Activated CD4-positive, CD25-positive, alpha-beta regulatory T cell treated with anti-CD3 and anti-CD28 coated beads, Interleukin-2, amount 50 U/mL, for 24 hours (primary cell): ENCODE data around the gene MTA1.

ENCODE experiments used
- ATAC-seq, 2 donors: fragments of 150-1000 bp; cut with Tn5 transposase; one replicate each; pipeline ENCODE4 v1.10.0; 2021; ENCODE audit warnings: mild to moderate bottlenecking in 1 of 2, moderate library complexity in 1 of 2

The MTA1 gene

GRCh38 chr14:105419195-105420091 is at the start of gene MTA1:
MTA1 (plus strand) TSS chr14:105419827; CDS start chr14:105420036, 209 bp downstream.
- peak; percentile 58 to 60 for ATAC-seq

- no peak for ATAC-seq
These were observed 45.2 kb upstream of the MTA1 start for GRCh38 chr14:105374389-105374788.

DNA sequence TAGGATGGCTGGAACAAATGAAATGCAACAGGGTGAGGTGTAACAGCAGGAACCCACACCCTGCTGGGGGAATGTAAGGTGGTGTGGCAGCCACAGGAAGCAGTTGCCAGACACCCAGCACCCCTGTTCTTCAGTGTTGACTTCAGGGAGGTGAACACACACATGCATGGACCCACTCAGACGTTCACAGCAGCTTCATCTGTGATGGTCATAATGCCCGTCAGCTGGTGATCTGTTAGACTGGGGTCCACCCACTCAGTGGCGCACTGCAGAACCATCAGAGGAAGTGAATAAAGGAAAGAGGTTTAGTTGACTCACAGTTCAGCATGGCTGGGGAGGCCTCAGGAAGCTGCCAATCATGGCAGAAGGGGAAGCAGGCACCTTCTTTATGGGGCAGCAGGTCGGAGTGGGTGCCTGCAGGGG is 44.0 kb upstream of the MTA1 start:
- ATAC-seq: peak; percentile 51 to 69

DNA sequence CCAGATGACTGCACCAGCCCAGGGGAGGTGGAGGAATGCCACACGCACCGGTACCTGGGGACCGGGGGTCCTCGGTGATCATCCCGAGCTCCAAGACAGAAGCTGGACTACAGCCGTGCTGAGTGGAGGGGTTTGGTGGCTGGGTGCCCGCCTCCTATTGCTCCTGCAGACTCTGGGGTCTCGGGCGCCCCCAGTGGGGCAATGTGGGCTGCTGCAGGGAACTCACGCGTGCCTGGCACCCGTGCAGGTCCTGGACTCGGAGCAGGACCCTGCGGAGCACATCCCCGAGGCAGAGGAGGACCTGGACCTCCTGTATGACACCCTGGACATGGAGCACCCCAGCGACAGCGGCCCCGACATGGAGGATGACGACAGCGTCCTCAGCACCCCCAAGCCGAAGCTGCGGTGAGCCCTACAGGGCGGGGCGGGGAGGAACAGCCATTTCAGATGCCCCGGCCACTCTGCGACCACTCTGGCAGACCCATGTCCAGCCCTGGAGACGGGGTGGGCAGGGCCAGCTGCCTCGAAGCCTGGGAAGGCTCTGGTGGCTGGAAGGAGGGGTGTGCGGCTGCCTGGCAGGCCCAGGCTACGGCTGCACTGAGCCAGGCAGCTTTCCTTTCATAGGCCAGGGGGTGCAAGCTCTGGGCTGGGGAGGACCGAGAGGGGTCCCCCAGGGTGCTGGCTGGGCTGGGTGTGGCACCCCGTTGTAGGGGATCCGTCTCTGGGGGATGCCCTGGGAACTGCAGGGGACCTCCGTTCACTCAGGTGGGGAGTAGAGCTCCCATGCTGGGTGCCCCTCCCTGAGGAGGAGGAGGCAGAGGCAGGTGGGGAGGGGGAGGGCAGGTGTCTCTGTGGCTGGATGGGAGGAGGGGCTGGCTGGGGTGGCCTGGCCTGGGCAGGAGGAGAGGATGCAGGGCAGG is 42.8 kb upstream of the MTA1 start:
- ATAC-seq: no peak

DNA sequence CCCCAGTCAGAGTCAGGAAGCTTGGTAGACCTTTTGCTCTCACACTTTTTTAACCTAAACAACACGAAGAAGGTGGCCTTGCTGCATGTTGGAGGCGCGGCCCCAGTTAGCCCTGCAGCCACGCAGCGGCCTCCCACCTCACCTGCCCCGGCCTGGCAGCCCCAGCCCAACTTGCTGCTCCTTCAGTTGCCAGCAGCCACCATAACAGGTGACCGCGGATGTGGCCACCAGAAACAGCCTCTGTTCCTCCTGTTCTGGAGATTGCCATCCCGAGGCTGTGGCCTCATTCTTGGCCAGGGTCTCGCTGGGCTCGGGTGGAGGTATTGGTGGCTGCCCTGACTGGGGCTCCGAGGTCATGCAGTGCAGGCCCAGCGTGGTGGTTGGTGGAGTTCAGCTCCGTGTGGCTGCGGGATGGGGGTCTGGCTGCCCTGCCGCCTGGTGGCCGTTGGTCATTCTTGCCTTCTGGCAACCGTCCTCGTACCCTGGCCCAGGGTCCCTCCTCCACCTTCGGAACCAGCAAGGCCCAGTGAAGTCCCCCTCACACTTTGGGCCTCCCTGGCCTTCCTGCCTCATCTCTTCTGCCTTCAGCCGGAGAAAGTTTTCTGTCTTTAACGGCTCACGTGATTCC is 42.0 kb upstream of the MTA1 start:
- ATAC-seq: no peak

GRCh38 chr14:105378199-105378598 is 41.4 kb upstream of the MTA1 start:
- no peak for ATAC-seq

GRCh38 chr14:105378873-105379685 is 40.5 kb upstream of the MTA1 start:
- ATAC-seq: no peak

DNA sequence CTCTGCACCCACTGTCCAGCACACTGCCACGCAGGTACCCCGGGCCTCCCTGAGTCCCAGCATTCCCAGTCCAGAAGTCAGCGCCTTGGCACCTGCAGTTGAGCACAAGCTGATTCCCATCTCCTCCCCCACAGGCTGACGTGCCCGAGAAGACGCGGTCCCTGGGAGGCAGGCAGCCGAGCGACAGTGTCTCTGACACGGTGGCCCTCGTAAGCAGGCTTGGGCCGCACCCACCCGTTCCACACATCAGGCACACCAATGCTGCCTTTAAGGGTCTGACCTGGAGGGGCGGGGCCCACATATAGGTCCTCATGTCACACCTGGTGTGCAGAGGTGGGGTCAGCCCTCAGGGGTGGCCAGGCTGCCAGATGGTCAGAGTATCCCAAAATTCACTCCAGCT is 39.7 kb upstream of the MTA1 start:
- no peak for ATAC-seq

- ATAC-seq: no peak
These were observed 38.9 kb upstream of the MTA1 start for GRCh38 chr14:105380756-105381155.

- no peak for ATAC-seq
These were observed 37.9 kb upstream of the MTA1 start for GRCh38 chr14:105381446-105382342.

- no peak for ATAC-seq
These were observed 37.1 kb upstream of the MTA1 start for GRCh38 chr14:105382343-105383082.

DNA sequence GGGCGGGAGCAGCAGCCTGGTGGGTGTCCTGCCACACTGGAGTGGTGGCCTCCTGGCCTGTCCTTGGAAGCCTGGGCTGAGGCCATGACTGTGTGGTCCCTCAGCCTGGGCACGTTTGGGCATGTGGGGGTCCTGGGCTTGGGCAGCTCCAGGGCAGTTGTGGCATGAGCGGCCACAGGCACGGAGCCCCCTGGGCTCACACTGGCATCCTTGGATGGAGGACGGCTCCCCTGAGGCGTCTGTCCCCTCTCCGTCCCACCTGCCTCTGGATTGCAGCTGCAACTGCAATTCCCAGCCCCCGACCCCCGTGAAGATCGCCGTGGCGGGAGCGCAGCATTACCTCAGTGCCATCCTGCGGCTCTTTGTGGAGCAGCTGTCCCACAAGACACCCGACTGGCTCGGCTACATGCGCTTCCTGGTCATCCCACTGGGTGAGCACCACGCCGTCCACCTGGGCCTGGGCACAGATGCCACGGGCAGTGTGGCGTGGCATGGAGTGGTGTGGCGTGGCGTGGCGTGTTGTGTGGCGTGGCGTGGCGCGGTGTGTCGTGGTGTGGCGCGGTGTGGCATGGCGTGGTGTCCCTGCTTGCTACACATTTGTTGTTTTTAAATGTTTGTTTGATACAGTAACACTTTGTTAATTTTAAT is 36.4 kb upstream of the MTA1 start:
- no peak for ATAC-seq

GRCh38 chr14:105384041-105384557 is 35.5 kb upstream of the MTA1 start:
- no peak for ATAC-seq

GRCh38 chr14:105384605-105385321 is 34.9 kb upstream of the MTA1 start:
- ATAC-seq: no peak

DNA sequence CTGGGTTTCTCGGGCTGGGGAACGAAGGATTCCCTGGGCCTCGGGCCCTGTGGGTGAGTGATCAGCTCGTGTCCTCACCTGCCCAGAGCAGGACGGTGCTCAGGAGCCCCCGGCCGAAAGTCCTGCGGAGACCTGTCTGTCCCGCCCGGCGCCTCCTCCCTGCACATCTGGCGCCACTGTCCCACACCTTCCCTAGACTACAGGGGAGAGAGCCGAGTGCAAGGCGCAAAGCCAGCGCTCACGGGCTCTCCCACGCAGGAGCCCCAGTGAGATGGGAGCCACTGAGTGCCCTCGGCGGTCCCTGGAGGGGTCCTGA is 34.3 kb upstream of the MTA1 start:
- no peak for ATAC-seq

DNA sequence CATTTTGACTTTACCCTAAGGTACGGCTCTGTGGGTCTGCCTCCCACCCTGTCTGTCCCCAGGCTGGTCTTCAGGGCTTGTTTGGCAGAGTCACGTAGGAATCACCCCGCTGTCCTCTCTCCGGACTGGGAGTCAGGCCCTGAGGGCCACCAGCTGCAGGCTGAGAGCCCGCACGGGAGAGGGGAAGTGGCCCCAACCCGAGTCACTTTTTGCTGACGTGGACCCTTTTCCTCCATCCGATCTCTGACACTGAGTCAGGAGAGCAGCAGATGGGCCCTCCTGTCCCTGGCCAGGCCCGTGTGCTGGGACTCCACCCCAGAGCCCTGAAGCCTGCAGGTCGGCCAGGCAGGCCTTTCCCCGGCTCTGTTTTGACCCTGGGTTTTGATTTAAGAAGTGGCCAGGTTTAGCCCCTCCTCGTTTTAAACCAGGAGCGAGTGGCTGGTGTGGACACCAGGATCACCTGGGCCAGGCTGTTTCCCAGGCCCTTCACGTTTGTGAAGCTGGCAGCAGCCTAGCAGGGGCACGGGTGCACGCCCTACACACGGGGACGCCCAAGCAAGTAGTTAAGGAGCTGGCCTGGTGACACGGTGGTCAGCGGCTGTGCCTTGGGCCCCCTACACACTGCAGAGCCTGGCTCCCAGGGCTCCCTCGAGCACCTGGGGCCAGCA is 33.8 kb upstream of the MTA1 start:
- ATAC-seq: no peak

- no peak for ATAC-seq
These were observed 32.8 kb upstream of the MTA1 start for GRCh38 chr14:105386581-105387529.
